HG02885 (cell line): ENCODE results near the gene CCDC57.

ENCODE experiments used
- ATAC-seq: cut with Tn5 transposase; IDR thresholded peaks from one replicate; pipeline ENCODE4 v1.9.1; 2021; ENCODE audit warnings: mild to moderate bottlenecking; ENCODE audit not compliant: unreplicated experiment, poor library complexity

Gene CCDC57

GRCh38 chr17:82113422-82113821 lies 99.2 kb downstream of the CCDC57 start:
- ATAC-seq = no peak

DNA sequence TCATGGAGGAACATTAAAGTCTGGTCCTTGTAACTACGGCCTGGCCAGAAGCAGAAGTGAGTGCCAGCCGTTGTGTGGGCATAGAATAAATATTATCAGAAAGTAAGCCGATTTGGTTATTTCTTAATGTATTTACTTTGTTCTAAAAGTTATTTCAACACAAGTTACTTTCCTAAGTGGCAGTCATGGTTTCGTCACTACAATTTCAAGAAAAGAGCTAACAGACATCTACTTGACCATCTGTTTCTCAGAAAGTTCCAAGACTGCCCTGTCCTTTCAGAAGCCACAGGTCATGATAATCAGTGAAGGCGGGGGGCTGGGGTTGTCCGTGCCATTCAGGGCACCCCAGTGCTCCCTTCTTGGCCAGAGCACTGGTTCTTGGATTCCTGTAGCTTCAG lies 99.7 kb downstream of the CCDC57 start:
- ATAC-seq = no peak

- ATAC-seq = no peak
Measured at GRCh38 chr17:82112181-82112913, 100.3 kb downstream of the CCDC57 start.

GRCh38 chr17:82110298-82110697 lies 102.3 kb downstream of the CCDC57 start:
- no peak for ATAC-seq

DNA sequence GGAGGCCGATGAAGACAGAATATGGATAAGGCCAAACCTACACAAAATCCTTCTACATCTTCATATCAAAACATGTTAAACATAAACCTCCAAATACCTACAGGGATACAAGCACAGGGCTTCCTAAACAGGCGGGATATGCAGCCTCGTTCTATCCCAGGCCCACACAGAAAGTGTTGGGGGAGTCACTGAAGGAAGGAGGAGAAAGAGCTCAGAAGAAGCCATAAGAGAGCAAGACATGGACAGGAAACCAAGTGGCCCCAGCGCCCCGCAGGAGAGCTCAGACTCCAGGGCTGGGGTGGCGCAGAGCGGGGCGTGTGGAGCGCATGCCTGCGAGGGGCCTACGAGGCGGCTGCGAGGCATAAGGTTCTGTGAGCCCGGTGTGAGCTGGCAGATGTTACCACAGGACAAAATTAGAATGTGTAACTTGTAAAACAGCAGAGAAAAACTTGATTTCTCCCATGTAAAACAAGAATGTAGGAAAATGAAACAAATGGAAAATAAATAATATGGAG lies 103.6 kb downstream of the CCDC57 start:
- ATAC-seq = no peak

DNA sequence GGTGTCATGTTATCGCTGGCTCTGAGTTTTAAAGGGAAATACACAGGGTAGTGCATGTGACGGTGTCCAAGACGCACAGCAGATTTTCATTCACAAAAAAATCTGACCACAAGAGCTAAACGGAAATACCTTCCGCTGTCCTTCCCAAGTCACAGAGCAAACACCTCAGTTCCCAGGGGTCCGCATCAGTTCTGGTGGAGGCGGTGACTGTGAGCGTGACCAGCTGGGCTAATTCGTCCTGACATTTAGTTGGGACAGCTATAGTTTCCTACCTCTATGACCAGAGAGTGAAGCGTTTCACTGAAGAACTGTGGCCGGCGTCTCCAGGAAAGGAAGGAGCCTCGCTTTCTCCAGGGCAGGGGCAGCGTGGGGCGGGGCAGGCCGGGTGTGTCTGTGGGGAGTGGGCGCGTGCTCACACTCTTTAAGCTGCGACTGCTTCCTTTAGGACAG lies 104.1 kb downstream of the CCDC57 start:
- ATAC-seq = no peak

- ATAC-seq = no peak
Measured at GRCh38 chr17:82108038-82108437, 104.6 kb downstream of the CCDC57 start.

DNA sequence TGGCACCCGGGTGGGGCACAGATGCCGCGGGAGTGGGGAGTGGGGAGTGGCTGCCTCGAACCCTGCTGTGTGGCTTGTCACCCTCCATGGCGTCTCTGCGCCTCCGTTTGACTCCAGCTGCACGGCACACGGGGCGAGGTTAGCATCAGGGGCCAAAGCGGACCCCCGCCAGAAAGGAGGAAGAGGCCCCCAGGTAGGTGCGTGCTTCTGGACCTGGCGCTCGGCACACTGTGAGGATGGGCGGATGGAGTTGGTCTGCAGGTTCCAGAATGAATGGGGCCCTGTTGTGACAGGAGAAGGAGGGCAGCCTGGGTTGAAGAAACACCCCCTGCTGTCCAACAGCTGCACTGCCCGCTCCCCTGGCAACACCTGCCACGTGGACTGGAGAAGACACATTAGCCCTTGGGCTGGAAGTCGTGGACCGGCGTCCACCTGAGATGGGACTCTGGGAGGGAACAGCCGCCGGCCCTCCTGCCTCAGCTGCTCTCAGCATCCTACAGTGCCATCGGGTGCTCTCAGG lies 105.2 kb downstream of the CCDC57 start:
- no peak for ATAC-seq

- no peak for ATAC-seq
Measured at GRCh38 chr17:82106688-82107305, 105.8 kb downstream of the CCDC57 start.

DNA sequence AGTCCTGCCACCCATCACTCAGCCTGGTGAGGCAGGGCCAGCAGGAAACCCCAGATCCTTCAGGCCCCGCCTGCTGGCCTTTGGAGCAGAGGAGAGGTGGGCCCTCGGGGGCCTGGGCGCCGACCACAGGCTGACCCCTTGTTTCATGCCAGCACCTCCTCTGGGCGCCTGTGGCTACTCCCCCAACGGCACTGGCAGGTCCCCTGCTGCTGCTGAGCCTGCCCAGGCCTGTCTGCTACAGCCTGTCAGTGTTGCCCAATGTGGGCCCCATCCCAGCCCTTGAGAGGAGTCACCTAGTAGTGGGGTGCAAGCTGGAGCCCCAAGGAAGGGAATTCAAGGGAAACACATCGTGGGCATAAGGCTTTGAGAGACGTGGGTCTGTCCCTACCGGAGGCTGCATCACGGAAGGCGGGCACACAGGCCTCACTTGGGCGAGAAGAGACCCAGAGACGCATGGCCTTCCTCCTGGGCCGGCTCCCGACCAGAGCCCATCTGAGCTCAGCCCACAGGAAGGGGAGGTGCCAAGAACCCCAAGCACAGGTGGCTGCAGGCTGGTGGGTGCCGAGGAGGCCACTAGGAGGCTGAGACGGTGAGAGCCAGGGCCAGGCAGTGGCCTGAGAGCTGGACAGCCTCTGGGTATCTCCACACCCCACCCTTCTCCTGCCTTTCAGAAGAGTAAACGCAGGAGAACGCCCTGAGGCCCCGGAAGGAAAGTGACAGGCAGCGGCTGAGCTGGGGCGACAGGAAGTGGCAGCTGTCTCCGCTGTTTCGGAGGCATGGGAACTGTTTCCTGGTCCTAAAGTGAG lies 106.6 kb downstream of the CCDC57 start:
- ATAC-seq = peak; percentile 79

DNA sequence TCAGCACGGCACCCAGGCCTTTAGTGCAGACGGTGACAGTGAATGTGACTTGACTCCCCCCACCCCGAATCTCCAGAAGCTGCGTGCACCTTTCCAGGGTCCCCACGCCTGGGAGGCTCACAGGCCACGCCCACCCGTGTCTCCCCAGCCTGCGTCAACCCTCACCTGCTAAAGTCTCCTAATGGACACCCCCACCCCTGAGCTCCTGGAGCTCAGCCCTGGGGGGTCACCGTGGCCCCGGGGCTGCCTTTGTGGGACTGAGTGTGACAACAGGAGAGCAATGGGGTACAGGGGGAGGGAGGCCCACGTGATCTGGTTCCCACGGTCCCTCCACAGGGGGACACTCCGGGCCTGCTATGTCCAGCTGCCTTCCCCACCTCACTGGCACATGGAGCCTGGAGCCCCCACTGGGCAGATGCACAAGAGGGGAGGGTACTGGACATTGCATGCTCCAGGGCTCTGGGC lies 107.2 kb downstream of the CCDC57 start:
- no peak for ATAC-seq

- no peak for ATAC-seq
Measured at GRCh38 chr17:82104797-82105416, 107.7 kb downstream of the CCDC57 start.

- no peak for ATAC-seq
Measured at GRCh38 chr17:82103553-82104451, 108.8 kb downstream of the CCDC57 start.

GRCh38 chr17:82101767-82102679 lies 110.6 kb downstream of the CCDC57 start:
- no peak for ATAC-seq

DNA sequence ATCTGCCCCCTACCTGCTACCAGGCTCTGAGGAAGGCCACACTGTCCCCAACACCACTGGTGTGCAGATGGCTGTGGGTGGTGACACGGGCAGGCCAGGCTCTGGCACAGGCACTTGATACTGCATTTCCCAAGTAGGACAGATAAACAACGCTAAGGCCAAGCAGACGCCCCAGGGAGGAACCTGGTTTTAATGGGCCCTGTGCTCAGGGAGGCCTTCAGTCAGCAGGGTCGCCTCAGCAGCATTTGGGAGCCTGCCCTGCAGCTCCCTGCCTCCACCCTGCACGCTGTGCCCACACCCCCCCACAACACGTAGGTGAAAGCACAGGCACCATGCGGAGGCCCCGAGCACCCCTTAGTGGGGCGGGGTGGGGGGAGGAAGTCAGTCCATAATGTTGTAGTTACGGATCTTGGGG lies 111.3 kb downstream of the CCDC57 start:
- ATAC-seq = no peak

DNA sequence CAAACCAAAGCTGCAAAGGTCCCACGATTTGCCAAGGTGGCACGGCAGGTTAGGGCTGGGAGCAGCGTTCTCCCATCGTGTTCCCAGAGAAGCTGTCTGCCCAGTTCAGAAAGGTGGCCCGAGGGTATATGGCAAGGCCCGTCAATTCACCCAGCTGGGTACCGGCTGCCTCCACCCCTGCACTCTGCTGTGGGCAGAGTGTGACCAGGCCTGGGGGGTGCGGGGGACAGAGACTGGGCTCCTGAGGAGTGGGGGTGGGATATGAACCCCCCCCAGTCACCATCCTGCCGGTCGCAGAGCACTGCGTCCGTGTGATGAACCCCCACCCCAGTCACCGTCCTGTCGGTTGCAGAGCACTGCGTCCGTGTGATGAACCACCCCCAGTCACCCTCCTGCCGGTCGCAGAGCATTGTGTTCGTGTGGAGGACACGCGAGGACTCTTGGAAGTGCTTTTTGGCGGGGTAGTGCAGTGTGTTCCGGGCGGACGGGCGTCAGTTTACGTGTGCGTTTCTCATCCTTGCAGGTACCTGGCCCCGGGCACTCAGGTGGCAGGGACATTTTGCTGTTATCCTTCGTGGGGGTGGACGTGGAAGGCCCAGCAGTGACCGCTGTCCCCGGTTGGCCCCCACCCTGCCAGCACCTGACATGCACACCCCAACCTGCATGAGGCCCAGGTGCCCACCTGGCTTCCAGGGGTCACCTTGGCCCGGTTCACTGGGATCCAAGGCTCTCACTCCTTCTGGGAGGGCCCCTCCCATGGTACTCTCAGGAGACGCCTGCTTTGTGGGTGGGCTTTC lies 111.9 kb downstream of the CCDC57 start:
- ATAC-seq = no peak
